ENCODE data around the gene NFKBIL1. TPM values are rescaled to one million over a fixed set of nuclear protein-coding genes. Genes with fewer than 3 reads are reported as not detected.

The NFKBIL1 gene
- total and polyA plus RNA-seq, 7 donors: 18.0 to 55.1 (median 32.5) TPM

DNA sequence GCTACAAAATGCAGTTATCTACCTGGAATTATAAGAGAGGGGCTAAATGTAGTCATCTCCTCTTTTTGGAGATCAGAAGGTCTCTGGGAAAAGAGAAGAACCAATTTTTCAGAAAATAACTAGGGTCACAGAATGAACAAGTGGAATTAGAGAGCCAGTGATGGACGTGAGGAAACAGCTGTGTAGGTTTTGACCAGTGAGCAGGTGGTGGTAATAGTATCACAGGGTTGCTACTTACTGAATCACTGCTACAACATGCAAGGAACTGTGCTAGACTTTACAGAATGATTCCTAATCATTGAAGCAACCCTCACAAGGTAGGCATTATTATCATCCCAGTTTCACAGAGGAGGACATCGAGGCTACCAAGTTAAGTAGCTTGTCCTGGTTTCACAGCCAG, 2.7 kb upstream of the NFKBIL1 start:
- Histone ChIP-seq H3K36me3 (peaks cover under 1 to 18% (median 7%) of the 10 kb centered on the region in 4 donors), H3K27me3 (no peaks in the 10 kb centered on the region), H3K9me3 (no peaks in the 10 kb centered on the region), H3K27ac (no peak overlapping the region), H3K4me3 (no peak overlapping the region), H3K4me1 (peaks cover 0 to 42% (median 35%) of the 10 kb centered on the region in 4 donors)
- 80 to 87% methylated on average over 2 of the region's 2 CpGs for WGBS, 2 donors
- DNase-seq: no peak
- TF ChIP-seq CTCF (IDR thresholded peaks at IDR 0.05) (no peak), POLR2A (IDR thresholded peaks at IDR 0.05) (no peak), EP300 (IDR thresholded peaks at IDR 0.05) (no peak), POLR2AphosphoS5 (IDR thresholded peaks at IDR 0.05) (no peak)
- intact Hi-C loops (cut with DNase I): loop anchor here (5.0 to 10.0 kb wide), 5 partner anchors 142 to 643 kb away; partner anchors contain the start of genes ABHD16A, LY6G6F, MICA and NELFE

GRCh38 chr6:31545291-31545690, 2.1 kb upstream of the NFKBIL1 start:
- WGBS, 2 donors: 85 to 88% methylated on average over 7 of the region's 7 CpGs
- Histone ChIP-seq H3K27me3 (no peaks in the 10 kb centered on the region), H3K9me3 (no peaks in the 10 kb centered on the region), H3K4me1 (peaks cover 0 to 35% (median 29%) of the 10 kb centered on the region in 4 donors), H3K4me3 (no peak overlapping the region), H3K36me3 (peaks cover 0 to 18% (median under 1%) of the 10 kb centered on the region in 4 donors), H3K27ac (no peak overlapping the region)
- intact Hi-C loops (cut with DNase I): loop anchor here (5.0 to 10.0 kb wide), 4 partner anchors 143 to 410 kb away; partner anchors contain the start of genes ABHD16A, LY6G6F, MICA and NELFE
- no peak for DNase-seq
- no peak for TF ChIP-seq POLR2A (IDR thresholded peaks at IDR 0.05)
- no peak for TF ChIP-seq CTCF (IDR thresholded peaks at IDR 0.05)
- no peak for TF ChIP-seq POLR2AphosphoS5 (IDR thresholded peaks at IDR 0.05)
- no peak for TF ChIP-seq EP300 (IDR thresholded peaks at IDR 0.05)

DNA sequence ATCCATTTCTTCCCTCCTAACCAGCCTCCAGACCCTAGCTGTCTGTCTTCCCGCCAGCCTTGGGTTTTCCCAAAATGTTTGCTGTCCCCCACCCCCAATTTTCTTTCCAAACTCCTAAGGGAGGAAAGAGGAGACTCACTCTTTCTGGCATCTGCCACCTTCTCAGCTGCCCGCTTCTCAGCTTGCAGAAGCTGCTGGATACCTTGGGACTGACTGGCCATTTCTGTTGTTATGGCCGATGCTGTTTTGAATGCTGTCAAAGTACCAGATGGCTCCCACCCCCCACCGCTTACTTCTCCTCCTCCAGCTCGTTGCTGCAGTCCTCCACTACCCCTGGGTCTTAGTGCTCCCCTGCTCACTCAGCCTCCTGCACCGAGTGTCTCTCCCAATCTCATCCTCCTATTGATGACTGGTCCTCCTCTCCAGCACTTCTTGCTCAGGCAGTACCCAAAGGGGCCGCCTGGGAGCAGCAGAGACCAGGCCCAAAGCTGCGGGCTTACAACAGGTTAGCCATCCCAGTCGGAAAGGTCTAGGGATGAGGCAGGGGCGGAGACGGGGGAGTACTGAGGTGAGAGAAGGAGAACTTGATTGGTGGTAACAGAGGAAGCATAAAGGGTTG, 960 bp upstream of the NFKBIL1 start, which contains the start of gene ATP6V1G2:
Gene ATP6V1G2 (minus strand): TSS at position 270 of the 619 bp plus-strand sequence. CDS start 49 bp downstream, at position 221.
- peak within 1 kb of the TSS; percentile 85 to 88 (median 86) for H3K27ac ChIP-seq
- H3K27me3 ChIP-seq: no peaks in the 10 kb centered on the region
- peak within 1 kb of the TSS; percentile 40 to 51 (median 46) for H3K4me3 ChIP-seq
- WGBS, 2 donors: 11 to 13% methylated on average over 11 of the region's 11 CpGs
- DNase-seq: peak; percentile 94
- intact Hi-C loops (cut with DNase I): loop anchor here (1.0 to 10.0 kb wide), 7 partner anchors 34 to 408 kb away; partner anchors contain the start of genes ABHD16A, BAG6, LY6G6F and MICA
- peaks cover 0 to 30% (median 23%) of the 10 kb centered on the region in 4 donors for H3K4me1 ChIP-seq
- no peak for TF ChIP-seq EP300 (IDR thresholded peaks at IDR 0.05)
- no peak for TF ChIP-seq POLR2AphosphoS5 (IDR thresholded peaks at IDR 0.05)
- no peak for TF ChIP-seq POLR2A (IDR thresholded peaks at IDR 0.05)
- TF ChIP-seq CTCF (IDR thresholded peaks at IDR 0.05): peak; percentile 97 to 99 (median 98)
- H3K36me3 ChIP-seq: peaks cover 0 to 29% (median 3%) of the 10 kb centered on the region in 4 donors
- no peaks in the 10 kb centered on the region for H3K9me3 ChIP-seq

- TF ChIP-seq POLR2A (IDR thresholded peaks at IDR 0.05) (peak in 1 of 2 donors; percentile 8), CTCF (IDR thresholded peaks at IDR 0.05) (no peak)
- Histone ChIP-seq H3K27me3 (no peaks in the 10 kb centered on the region), H3K36me3 (peaks cover 0 to 38% (median 3%) of the 10 kb centered on the region in 4 donors), H3K4me3 (peak overlapping the region; percentile 40 to 51 (median 46)), H3K9me3 (no peaks in the 10 kb centered on the region), H3K4me1 (peaks cover 0 to 25% (median 17%) of the 10 kb centered on the region in 4 donors), H3K27ac (peak overlapping the region; percentile 85 to 88 (median 86))
- intact Hi-C loops (cut with DNase I): loop anchor here (2.0 to 10.0 kb wide), 6 partner anchors 33 to 407 kb away; partner anchors contain the start of genes ABHD16A, BAG6, LY6G6F and MICA
- no peak for DNase-seq
- WGBS, 2 donors: 81% methylated on average over 24 of the region's 24 CpGs
These were observed 527 bp downstream of the NFKBIL1 start for GRCh38 chr6:31547727-31548543.
